HEK293 (cell line): ENCODE results near the gene MAPK8IP3.

Experiments
- CTCF ChIA-PET: fragments of 350-600 bp; formaldehyde crosslinking; extraction: SDS; loops from one replicate; lab custom pipeline; 2021; ENCODE audit warnings: antibody characterized with exemption; lab: Yijun Ruan, JAX
- POLR2A ChIA-PET: fragments of 300-600 bp; formaldehyde crosslinking; extraction: SDS; loops from one replicate; lab custom pipeline; 2020; ENCODE audit warnings: antibody characterized with exemption, inconsistent platforms; lab: Yijun Ruan, JAX
- H3K27ac ChIP-seq: fragments of 200-500 bp; sonication (Bioruptor generic); 2 replicates; pipeline ENCODE4 v1.5.1; 2014; ENCODE audit warnings: low read depth, low read length, control low read depth, inconsistent platforms; ENCODE audit errors: extremely low read depth
- H3K36me3 ChIP-seq, 2 experiments: fragments of 200-500 bp in 1 of 2; sonication (Bioruptor generic) in 1 of 2; 1 replicate in 1 of 2; 2 replicates in 1 of 2; pipeline ENCODE4 v1.5.1; 2014 to 2017; ENCODE audit warnings: inconsistent platforms in 2 of 2, low read length in 2 of 2; ENCODE audit not compliant: control insufficient read depth in 2 of 2, insufficient read depth in 1 of 2
- H3K4me1 ChIP-seq: fragments of 200-500 bp; sonication (Bioruptor generic); 2 replicates; pipeline ENCODE4 v1.5.1; 2014; ENCODE audit warnings: mild to moderate bottlenecking, low read length, inconsistent platforms; ENCODE audit not compliant: control insufficient read depth, insufficient read depth
- H3K4me3 ChIP-seq: 2 replicates; pipeline ENCODE4 v1.5.1; 2011; ENCODE audit warnings: low read depth, mild to moderate bottlenecking, control low read depth, low read length, moderate library complexity
- H3K9me3 ChIP-seq: fragments of 200-500 bp; sonication (Bioruptor generic); 2 replicates; pipeline ENCODE4 v1.5.1; 2014; ENCODE audit warnings: low read depth, low read length, inconsistent platforms; ENCODE audit not compliant: control insufficient read depth, insufficient read depth
- GLIS2 ChIP-seq: fragments of 450-650 bp; formaldehyde crosslinking; IDR thresholded peaks from 2 replicates; pipeline ENCODE4 v1.5.1; 2016; ENCODE audit warnings: missing biosample characterization, missing genetic modification characterization
- IKZF3 ChIP-seq: fragments of 450-650 bp; IDR thresholded peaks from 2 replicates; pipeline ENCODE4 v1.5.0; 2018; ENCODE audit warnings: missing biosample characterization, mild to moderate bottlenecking, missing genetic modification characterization, moderate library complexity
- MZF1 ChIP-seq: fragments of 450-650 bp; formaldehyde crosslinking; IDR thresholded peaks from 2 replicates; pipeline ENCODE4 v1.5.1; 2017; ENCODE audit warnings: missing biosample characterization, missing genetic modification characterization, borderline replicate concordance
- ZBTB20 ChIP-seq: fragments of 450-650 bp; formaldehyde crosslinking; IDR thresholded peaks from 2 replicates; pipeline ENCODE4 v1.5.1; 2016; ENCODE audit warnings: missing biosample characterization, missing genetic modification characterization
- ZFP69B ChIP-seq: fragments of 450-650 bp; formaldehyde crosslinking; IDR thresholded peaks from 2 replicates; pipeline ENCODE4 v1.5.1; 2016; ENCODE audit warnings: missing biosample characterization, missing genetic modification characterization
- ZIC2 ChIP-seq: fragments of 450-650 bp; formaldehyde crosslinking; IDR thresholded peaks from 2 replicates; pipeline ENCODE4 v1.5.1; 2016; ENCODE audit warnings: missing biosample characterization, missing genetic modification characterization
- ZNF16 ChIP-seq: fragments of 450-650 bp; formaldehyde crosslinking; IDR thresholded peaks from 2 replicates; pipeline ENCODE4 v1.5.1; 2016; ENCODE audit warnings: low read depth, missing biosample characterization, missing genetic modification characterization
- ZNF555 ChIP-seq: fragments of 450-650 bp; formaldehyde crosslinking; conservative IDR thresholded peaks from 2 replicates; pipeline ENCODE4 v1.5.1; 2017; ENCODE audit warnings: missing biosample characterization, mild to moderate bottlenecking, missing genetic modification characterization, inconsistent platforms
- ZNF596 ChIP-seq: fragments of 450-650 bp; IDR thresholded peaks from 2 replicates; pipeline ENCODE4 v1.5.0; 2018; ENCODE audit warnings: missing biosample characterization, mild to moderate bottlenecking, missing genetic modification characterization, moderate library complexity
- ZNF600 ChIP-seq: fragments of 450-650 bp; formaldehyde crosslinking; IDR thresholded peaks from 2 replicates; pipeline ENCODE4 v1.5.1; 2016; ENCODE audit warnings: missing biosample characterization, missing genetic modification characterization
- ZNF76 ChIP-seq: fragments of 450-650 bp; formaldehyde crosslinking; IDR thresholded peaks from 2 replicates; pipeline ENCODE4; 2016; ENCODE audit warnings: low read depth, missing biosample characterization, missing genetic modification characterization, borderline replicate concordance
- TF ChIP-seq, protein P1 (sequence below): fragments of 450-650 bp; formaldehyde crosslinking; IDR thresholded peaks from 2 replicates; pipeline ENCODE4 v1.5.1; 2016; ENCODE audit warnings: missing biosample characterization, missing genetic modification characterization
- TF ChIP-seq, protein P2 (sequence below): fragments of 450-650 bp; formaldehyde crosslinking; IDR thresholded peaks from 2 replicates; pipeline ENCODE4 v1.5.1; 2016; ENCODE audit warnings: missing biosample characterization, missing genetic modification characterization
- TF ChIP-seq, protein P3 (sequence below): fragments of 450-650 bp; formaldehyde crosslinking; IDR thresholded peaks from 2 replicates; pipeline ENCODE4 v1.5.1; 2016; ENCODE audit warnings: missing biosample characterization, missing genetic modification characterization

Gene MAPK8IP3

DNA sequence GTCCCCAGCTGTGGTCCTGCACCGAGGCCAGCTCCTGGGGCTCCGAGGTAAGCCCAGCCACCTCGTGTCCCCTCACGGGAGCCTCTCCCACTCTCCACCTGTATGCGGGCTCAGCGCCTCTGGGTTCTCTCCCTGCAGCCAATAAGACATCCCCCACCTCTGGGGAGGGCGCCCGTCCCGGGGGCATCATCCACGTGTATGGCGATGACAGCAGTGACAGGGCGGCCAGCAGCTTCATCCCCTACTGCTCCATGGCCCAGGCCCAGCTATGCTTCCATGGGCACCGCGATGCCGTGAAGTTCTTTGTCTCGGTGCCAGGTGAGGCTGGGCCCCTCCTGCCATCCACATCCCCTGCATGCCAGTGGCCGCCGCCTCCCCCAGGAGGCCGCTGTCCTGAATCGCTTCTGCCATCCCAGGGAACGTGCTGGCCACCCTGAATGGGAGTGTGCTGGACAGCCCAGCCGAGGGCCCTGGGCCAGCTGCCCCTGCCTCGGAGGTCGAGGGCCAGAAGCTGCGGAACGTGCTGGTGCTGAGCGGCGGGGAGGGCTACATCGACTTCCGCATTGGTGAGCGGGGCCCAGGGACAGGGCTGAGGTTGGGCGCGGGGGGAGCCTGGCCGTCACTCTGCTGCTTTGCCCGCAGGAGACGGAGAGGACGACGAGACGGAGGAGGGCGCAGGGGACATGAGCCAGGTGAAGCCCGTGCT, 62.2 kb downstream of the MAPK8IP3 start:
- H3K4me3 ChIP-seq: no peak overlapping the region
- POLR2A ChIA-PET: interaction anchor here (0.5 to 6.0 kb wide), 3 partner anchors 13 to 62 kb away, joined by 3 to 113 read pairs (median 5); partner anchors contain the start of genes MAPK8IP3, NUBP2 and SPSB3
- H3K36me3 ChIP-seq: peaks cover 0 to 80% of the 10 kb centered on the region in 2 experiments; a peak in 1 of 3 replicates

DNA sequence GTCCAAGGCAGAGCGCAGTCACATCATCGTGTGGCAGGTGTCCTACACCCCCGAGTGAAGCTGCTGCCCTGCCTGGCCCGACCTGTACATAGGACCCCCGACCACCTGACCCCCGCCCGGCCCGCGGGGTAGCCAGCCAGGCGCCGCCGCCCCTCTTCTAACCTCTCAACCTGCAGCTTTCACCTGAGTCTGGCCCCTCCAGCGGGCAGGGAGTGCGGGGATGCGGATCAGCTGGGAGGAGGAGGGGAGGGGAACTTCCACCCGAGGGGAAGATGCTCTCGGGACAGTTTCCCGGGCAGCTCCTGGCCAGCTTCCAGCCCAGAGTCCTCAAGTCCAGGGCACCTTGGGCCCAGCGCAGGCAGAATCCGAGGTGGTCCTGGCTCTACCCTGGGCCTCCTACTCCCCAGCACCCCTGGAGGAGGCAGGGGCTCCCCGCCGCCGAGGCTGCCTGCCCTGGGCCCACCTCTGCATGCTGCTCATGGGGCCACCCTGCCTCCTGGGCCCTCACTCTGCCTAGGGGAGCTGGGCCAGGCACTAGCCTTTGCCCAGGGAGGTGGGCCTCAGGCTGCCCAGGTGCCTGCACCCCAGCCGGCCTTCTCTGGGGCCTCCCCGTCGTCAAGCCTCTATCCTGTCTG, 62.9 kb downstream of the MAPK8IP3 start:
- Histone ChIP-seq H3K9me3 (no peaks in the 10 kb centered on the region), H3K4me1 (peaks cover 3% of the 10 kb centered on the region; the same call in 1 of the 2 replicates), H3K36me3 (peaks cover 0 to 77% of the 10 kb centered on the region in 2 experiments; a peak in 1 of 3 replicates), H3K4me3 (no peak overlapping the region), H3K27ac (peak overlapping the region; percentile 94)
- POLR2A ChIA-PET: interaction anchor here (0.5 to 6.0 kb wide), 4 partner anchors 12 to 91 kb away, joined by 3 to 113 read pairs (median 8); partner anchors contain the start of genes JPT2, MAPK8IP3, NUBP2 and SPSB3
- CTCF ChIA-PET: no interaction called here
- peak; percentile 94 for TF ChIP-seq ZFP69B (tag by site-specific recombination)
- peak; percentile 61 for TF ChIP-seq ZIC2 (tag by site-specific recombination)
- TF ChIP-seq, protein P1, sequence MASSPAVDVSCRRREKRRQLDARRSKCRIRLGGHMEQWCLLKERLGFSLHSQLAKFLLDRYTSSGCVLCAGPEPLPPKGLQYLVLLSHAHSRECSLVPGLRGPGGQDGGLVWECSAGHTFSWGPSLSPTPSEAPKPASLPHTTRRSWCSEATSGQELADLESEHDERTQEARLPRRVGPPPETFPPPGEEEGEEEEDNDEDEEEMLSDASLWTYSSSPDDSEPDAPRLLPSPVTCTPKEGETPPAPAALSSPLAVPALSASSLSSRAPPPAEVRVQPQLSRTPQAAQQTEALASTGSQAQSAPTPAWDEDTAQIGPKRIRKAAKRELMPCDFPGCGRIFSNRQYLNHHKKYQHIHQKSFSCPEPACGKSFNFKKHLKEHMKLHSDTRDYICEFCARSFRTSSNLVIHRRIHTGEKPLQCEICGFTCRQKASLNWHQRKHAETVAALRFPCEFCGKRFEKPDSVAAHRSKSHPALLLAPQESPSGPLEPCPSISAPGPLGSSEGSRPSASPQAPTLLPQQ (tag by site-specific recombination): peak; percentile 96
- TF ChIP-seq ZBTB20 (tag by site-specific recombination): peak; percentile 50; the same call in 1 of the 2 replicates
- no peak for TF ChIP-seq ZNF76 (tag by site-specific recombination)
- TF ChIP-seq ZNF600 (tag by site-specific recombination): 0 out of 2 replicates have a peak, but pooled peaks have one; percentile 24
- no peak for TF ChIP-seq MZF1 (tag by site-specific recombination)
- TF ChIP-seq, protein P2, sequence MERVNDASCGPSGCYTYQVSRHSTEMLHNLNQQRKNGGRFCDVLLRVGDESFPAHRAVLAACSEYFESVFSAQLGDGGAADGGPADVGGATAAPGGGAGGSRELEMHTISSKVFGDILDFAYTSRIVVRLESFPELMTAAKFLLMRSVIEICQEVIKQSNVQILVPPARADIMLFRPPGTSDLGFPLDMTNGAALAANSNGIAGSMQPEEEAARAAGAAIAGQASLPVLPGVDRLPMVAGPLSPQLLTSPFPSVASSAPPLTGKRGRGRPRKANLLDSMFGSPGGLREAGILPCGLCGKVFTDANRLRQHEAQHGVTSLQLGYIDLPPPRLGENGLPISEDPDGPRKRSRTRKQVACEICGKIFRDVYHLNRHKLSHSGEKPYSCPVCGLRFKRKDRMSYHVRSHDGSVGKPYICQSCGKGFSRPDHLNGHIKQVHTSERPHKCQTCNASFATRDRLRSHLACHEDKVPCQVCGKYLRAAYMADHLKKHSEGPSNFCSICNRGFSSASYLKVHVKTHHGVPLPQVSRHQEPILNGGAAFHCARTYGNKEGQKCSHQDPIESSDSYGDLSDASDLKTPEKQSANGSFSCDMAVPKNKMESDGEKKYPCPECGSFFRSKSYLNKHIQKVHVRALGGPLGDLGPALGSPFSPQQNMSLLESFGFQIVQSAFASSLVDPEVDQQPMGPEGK: 0 out of 2 replicates have a peak, but pooled peaks have one; percentile 42
- 0 out of 2 replicates have a peak, but pooled peaks have one; percentile 7 for TF ChIP-seq IKZF3 (tag by site-specific recombination)
- TF ChIP-seq, all 188 proteins: peak for 7

More for the DNA sequence above, 62.2 kb downstream of the MAPK8IP3 start:
- Histone ChIP-seq H3K9me3 (no peaks in the 10 kb centered on the region), H3K4me1 (peaks cover 3% of the 10 kb centered on the region; the same call in 1 of the 2 replicates), H3K27ac (no peak overlapping the region)
- CTCF ChIA-PET: no interaction called here
- TF ChIP-seq ZNF596 (tag by site-specific recombination) (no peak), ZNF555 (tag by site-specific recombination) (no peak), ZNF16 (no peak), ZNF600 (tag by site-specific recombination) (0 out of 2 replicates have a peak, but pooled peaks have one; percentile 71), GLIS2 (tag by site-specific recombination) (0 out of 2 replicates have a peak, but pooled peaks have one; percentile 28)
- TF ChIP-seq, protein P2: peak; percentile 26; the same call in 1 of the 2 replicates
- TF ChIP-seq, protein P3, sequence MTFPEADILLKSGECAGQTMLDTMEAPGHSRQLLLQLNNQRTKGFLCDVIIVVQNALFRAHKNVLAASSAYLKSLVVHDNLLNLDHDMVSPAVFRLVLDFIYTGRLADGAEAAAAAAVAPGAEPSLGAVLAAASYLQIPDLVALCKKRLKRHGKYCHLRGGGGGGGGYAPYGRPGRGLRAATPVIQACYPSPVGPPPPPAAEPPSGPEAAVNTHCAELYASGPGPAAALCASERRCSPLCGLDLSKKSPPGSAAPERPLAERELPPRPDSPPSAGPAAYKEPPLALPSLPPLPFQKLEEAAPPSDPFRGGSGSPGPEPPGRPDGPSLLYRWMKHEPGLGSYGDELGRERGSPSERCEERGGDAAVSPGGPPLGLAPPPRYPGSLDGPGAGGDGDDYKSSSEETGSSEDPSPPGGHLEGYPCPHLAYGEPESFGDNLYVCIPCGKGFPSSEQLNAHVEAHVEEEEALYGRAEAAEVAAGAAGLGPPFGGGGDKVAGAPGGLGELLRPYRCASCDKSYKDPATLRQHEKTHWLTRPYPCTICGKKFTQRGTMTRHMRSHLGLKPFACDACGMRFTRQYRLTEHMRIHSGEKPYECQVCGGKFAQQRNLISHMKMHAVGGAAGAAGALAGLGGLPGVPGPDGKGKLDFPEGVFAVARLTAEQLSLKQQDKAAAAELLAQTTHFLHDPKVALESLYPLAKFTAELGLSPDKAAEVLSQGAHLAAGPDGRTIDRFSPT: peak; percentile 69
